Lower leg skin (tissue), 3 donors: ENCODE results near the gene LILRB5.
"Not testable (repeated sequence)": the region's sequence is repeated elsewhere in the genome, so short reads cannot be mapped to it uniquely, and the experiment has no call there.

Experiments used
- CTCF ChIP-seq, 3 donors: fragments of 450-650 bp; IDR thresholded peaks; one replicate each; pipeline ENCODE4 v1.5.1; 2016; ENCODE audit warnings: antibody characterized with exemption in 3 of 3, mild to moderate bottlenecking in 3 of 3, moderate library complexity in 2 of 3
- POLR2A ChIP-seq, 2 donors: fragments of 450-650 bp; IDR thresholded peaks; one replicate each; pipeline ENCODE4 v1.6.1; 2016 to 2017; ENCODE audit warnings: antibody characterized with exemption in 2 of 2, mild to moderate bottlenecking in 1 of 2, moderate library complexity in 1 of 2

GRCh38 chr19:54285427-54286056 is 28.5 kb upstream of the LILRB5 start:
- not testable (repeated sequence) for TF ChIP-seq POLR2A, CTCF (IDR thresholded peaks at IDR 0.05)
